Colonic mucosa (tissue), 4 donors: ENCODE results near the gene BASP1. TPM values are rescaled to one million over a fixed set of nuclear protein-coding genes. Genes with fewer than 3 reads are reported as not detected.

ENCODE experiments used
- DNase-seq: peaks from one replicate; pipeline ENCODE4 v3.0.0-alpha.2; 2020
- H3K27ac ChIP-seq: fragments of 200-600 bp; one replicate; pipeline ENCODE4 v1.8.0; 2021
- H3K27me3 ChIP-seq: fragments of 200-600 bp; one replicate; pipeline ENCODE4 v1.8.0; 2021
- H3K36me3 ChIP-seq: fragments of 200-600 bp; one replicate; pipeline ENCODE4 v1.8.0; 2021
- H3K4me1 ChIP-seq: fragments of 200-600 bp; one replicate; pipeline ENCODE4 v1.8.0; 2021; ENCODE audit warnings: mild to moderate bottlenecking
- H3K4me3 ChIP-seq: fragments of 200-600 bp; one replicate; pipeline ENCODE4 v1.8.0; 2021
- H3K9ac ChIP-seq, 2 donors: one replicate each; pipeline ENCODE4 v1.7.0; 2013; ENCODE audit warnings: control low read depth in 2 of 2, low read depth in 2 of 2, low read length in 2 of 2
- H3K9me3 ChIP-seq: fragments of 200-600 bp; one replicate; pipeline ENCODE4 v1.8.0; 2021
- CTCF ChIP-seq: fragments of 200-600 bp; IDR thresholded peaks from one replicate; pipeline ENCODE4 v1.8.0; 2022; ENCODE audit warnings: antibody characterized with exemption, mild to moderate bottlenecking
- intact Hi-C: fragments of 100-400 bp; cut with DNase I; formaldehyde crosslinking; loops from one replicate; pipeline ENCODE4 v1.14.1; 2022
- total RNA-seq, 2 donors: library from RNA; stranded (reverse); fragmentation: NEBNext Ultra II Directional in 1 of 2; extraction: Animal tissue kit (Norgen Biotek cat#: 25700) in 1 of 2; gene quantifications; one replicate each; pipeline ENCODE4 v1.2.1, GENCODE V29; 2021
- donor health status: healthy.
- donor health status: DM: no; HTN: no; CAD: no.
- donor health status: DM: no; HTN: no; CAD: no.

Gene BASP1
- total RNA-seq, 2 donors from 2014 or later = 4.2 to 5.5 TPM

- Histone ChIP-seq H3K9me3 (no peaks in the 10 kb centered on the region), H3K27ac (no peak overlapping the region), H3K9ac (no peak overlapping the region), H3K4me3 (no peak overlapping the region), H3K27me3 (no peaks in the 10 kb centered on the region), H3K4me1 (no peaks in the 10 kb centered on the region), H3K36me3 (no peaks in the 10 kb centered on the region)
- DNase-seq = no peak
- no peak for TF ChIP-seq CTCF
- intact Hi-C loops = no loop called here
Measured at GRCh38 chr5:17224858-17225511, 7.6 kb downstream of the BASP1 start.

- Histone ChIP-seq H3K4me3 (no peak overlapping the region), H3K27me3 (no peaks in the 10 kb centered on the region), H3K36me3 (no peaks in the 10 kb centered on the region), H3K9ac (no peak overlapping the region), H3K27ac (no peak overlapping the region), H3K4me1 (no peaks in the 10 kb centered on the region), H3K9me3 (no peaks in the 10 kb centered on the region)
- TF ChIP-seq CTCF = no peak
- no peak for DNase-seq
- intact Hi-C loops = no loop called here
Measured at GRCh38 chr5:17225520-17225919, 8.1 kb downstream of the BASP1 start.

GRCh38 chr5:17227868-17228267, 10.4 kb downstream of the BASP1 start:
- Histone ChIP-seq H3K9me3 (no peaks in the 10 kb centered on the region), H3K9ac (no peak overlapping the region), H3K4me3 (no peak overlapping the region), H3K36me3 (no peaks in the 10 kb centered on the region), H3K4me1 (no peaks in the 10 kb centered on the region), H3K27ac (no peak overlapping the region), H3K27me3 (no peaks in the 10 kb centered on the region)
- intact Hi-C loops = no loop called here
- DNase-seq = no peak
- TF ChIP-seq CTCF = no peak

- Histone ChIP-seq H3K36me3 (no peaks in the 10 kb centered on the region), H3K9ac (no peak overlapping the region), H3K9me3 (no peaks in the 10 kb centered on the region), H3K27me3 (no peaks in the 10 kb centered on the region), H3K4me1 (no peaks in the 10 kb centered on the region), H3K27ac (no peak overlapping the region), H3K4me3 (no peak overlapping the region)
- no peak for DNase-seq
- no peak for TF ChIP-seq CTCF
- intact Hi-C loops = no loop called here
Measured at GRCh38 chr5:17228821-17229291, 11.4 kb downstream of the BASP1 start.

GRCh38 chr5:17229313-17229712, 11.9 kb downstream of the BASP1 start:
- H3K9ac ChIP-seq = no peak overlapping the region
- H3K4me1 ChIP-seq = no peaks in the 10 kb centered on the region
- intact Hi-C loops = no loop called here
- H3K27me3 ChIP-seq = no peaks in the 10 kb centered on the region
- no peaks in the 10 kb centered on the region for H3K9me3 ChIP-seq
- H3K36me3 ChIP-seq = no peaks in the 10 kb centered on the region
- no peak for TF ChIP-seq CTCF
- H3K4me3 ChIP-seq = no peak overlapping the region
- no peak overlapping the region for H3K27ac ChIP-seq
- no peak for DNase-seq
